GM15510 (cell line): ENCODE data around the gene NLRP6.

Experiments used
- POLR2A ChIP-seq: IDR thresholded peaks from 3 replicates; pipeline ENCODE4 v1.6.1; 2011; ENCODE audit warnings: borderline replicate concordance; ENCODE audit not compliant: insufficient read length; ENCODE audit errors: extremely low read depth

NLRP6 gene

GRCh38 chr11:251550-251949 is 26.7 kb upstream of the NLRP6 start:
- TF ChIP-seq POLR2A: no peak

GRCh38 chr11:252666-253065 is 25.5 kb upstream of the NLRP6 start:
- TF ChIP-seq POLR2A: no peak

- no peak for TF ChIP-seq POLR2A
Measured at GRCh38 chr11:253160-253885, 24.9 kb upstream of the NLRP6 start.

- TF ChIP-seq POLR2A: no peak
Measured at GRCh38 chr11:253886-254270, 24.3 kb upstream of the NLRP6 start.

- no peak for TF ChIP-seq POLR2A
Measured at GRCh38 chr11:255176-255575, 23.0 kb upstream of the NLRP6 start.

GRCh38 chr11:255816-256215 is 22.4 kb upstream of the NLRP6 start:
- TF ChIP-seq POLR2A: no peak

GRCh38 chr11:256952-257737 is 21.1 kb upstream of the NLRP6 start:
- no peak for TF ChIP-seq POLR2A

GRCh38 chr11:257766-258493 is 20.3 kb upstream of the NLRP6 start:
- TF ChIP-seq POLR2A: no peak

- no peak for TF ChIP-seq POLR2A
Measured at GRCh38 chr11:259413-259812, 18.8 kb upstream of the NLRP6 start.

GRCh38 chr11:261624-262023 is 16.6 kb upstream of the NLRP6 start:
- no peak for TF ChIP-seq POLR2A

GRCh38 chr11:266676-267439 is 11.3 kb upstream of the NLRP6 start:
- no peak for TF ChIP-seq POLR2A

GRCh38 chr11:267491-267994 is 10.7 kb upstream of the NLRP6 start:
- peak; percentile 55 for TF ChIP-seq POLR2A

- TF ChIP-seq POLR2A: peak; percentile 8
Measured at GRCh38 chr11:268716-269145, 9.5 kb upstream of the NLRP6 start.

GRCh38 chr11:269146-269890 is 8.9 kb upstream of the NLRP6 start:
- peak; percentile 36 for TF ChIP-seq POLR2A

- no peak for TF ChIP-seq POLR2A
Measured at GRCh38 chr11:270451-271318, 7.5 kb upstream of the NLRP6 start.
